Neutrophil (primary cell): ENCODE results near the gene KCNMB4.

Experiments used
- H3K27ac ChIP-seq: fragments of 200-600 bp; sonication (generic); 2 replicates; pipeline ENCODE4 v1.5.1; 2016; ENCODE audit warnings: mild to moderate bottlenecking, moderate library complexity
- H3K27me3 ChIP-seq: fragments of 200-600 bp; sonication (generic); 2 replicates; pipeline ENCODE4 v1.6.0; 2016; ENCODE audit warnings: mild to moderate bottlenecking
- H3K36me3 ChIP-seq: fragments of 200-600 bp; sonication (generic); 2 replicates; pipeline ENCODE4 v1.5.1; 2017
- H3K4me1 ChIP-seq, 2 experiments: fragments of 200-600 bp in 1 of 2; sonication (generic) in 1 of 2; 1 replicate in 1 of 2; 2 replicates in 1 of 2; pipeline versions ENCODE4 v1.5.1 to v1.6.1; 2013 to 2016; ENCODE audit warnings: low read depth in 1 of 2, low read length in 1 of 2, mild to moderate bottlenecking in 1 of 2, moderate library complexity in 1 of 2; ENCODE audit not compliant: control insufficient read depth in 1 of 2, insufficient read depth in 1 of 2
- H3K4me3 ChIP-seq, 2 experiments: fragments of 200-600 bp in 1 of 2; sonication (generic) in 1 of 2; 1 replicate in 1 of 2; 2 replicates in 1 of 2; pipeline ENCODE4 v1.5.1; 2013 to 2016; ENCODE audit warnings: low read depth in 1 of 2, low read length in 1 of 2, mild to moderate bottlenecking in 1 of 2, moderate library complexity in 1 of 2
- H3K9me3 ChIP-seq: fragments of 200-600 bp; sonication (generic); 2 replicates; pipeline ENCODE4 v1.5.1; 2016
- CTCF ChIP-seq: fragments of 200-600 bp; sonication (generic); IDR thresholded peaks from 2 replicates; pipeline ENCODE4 v1.5.1; 2016; ENCODE audit warnings: antibody characterized with exemption

The KCNMB4 gene

GRCh38 chr12:70364695-70365397 is 1.2 kb upstream of the KCNMB4 start:
- Histone ChIP-seq H3K27ac (no peak overlapping the region), H3K4me3 (peak overlapping the region; percentile 73 to 77), H3K27me3 (peaks cover 94% of the 10 kb centered on the region), H3K4me1 (peaks cover 14 to 17% of the 10 kb centered on the region in 2 experiments), H3K9me3 (no peaks in the 10 kb centered on the region), H3K36me3 (no peaks in the 10 kb centered on the region)
- no peak for TF ChIP-seq CTCF

- Histone ChIP-seq H3K4me3 (peak overlapping the region; percentile 73 to 77), H3K9me3 (no peaks in the 10 kb centered on the region), H3K27ac (no peak overlapping the region), H3K36me3 (no peaks in the 10 kb centered on the region), H3K27me3 (peaks cover 97% of the 10 kb centered on the region), H3K4me1 (peaks cover 14 to 17% of the 10 kb centered on the region in 2 experiments)
- TF ChIP-seq CTCF, result no peak
Measured at GRCh38 chr12:70365398-70365647, 767 bp upstream of the KCNMB4 start.

- H3K36me3 ChIP-seq, result no peaks in the 10 kb centered on the region
- peaks cover 14 to 17% of the 10 kb centered on the region in 2 experiments for H3K4me1 ChIP-seq
- no peak for TF ChIP-seq CTCF
- peak overlapping the region; percentile 60 to 73 for H3K4me3 ChIP-seq
- no peaks in the 10 kb centered on the region for H3K9me3 ChIP-seq
- H3K27me3 ChIP-seq, result peaks cover 84% of the 10 kb centered on the region
- H3K27ac ChIP-seq, result no peak overlapping the region
Measured at GRCh38 chr12:70366581-70367257, 629 bp downstream of the KCNMB4 start.

GRCh38 chr12:70367258-70368141 is 1.4 kb downstream of the KCNMB4 start:
- Histone ChIP-seq H3K9me3 (no peaks in the 10 kb centered on the region), H3K4me1 (peaks cover 14 to 17% of the 10 kb centered on the region in 2 experiments), H3K27me3 (peaks cover 76% of the 10 kb centered on the region), H3K36me3 (no peaks in the 10 kb centered on the region), H3K27ac (no peak overlapping the region), H3K4me3 (peak overlapping the region; percentile 60 to 73)
- TF ChIP-seq CTCF, result no peak

GRCh38 chr12:70372881-70373280 is 6.8 kb downstream of the KCNMB4 start:
- H3K27me3 ChIP-seq, result peaks cover 23% of the 10 kb centered on the region
- no peak overlapping the region for H3K4me3 ChIP-seq
- H3K4me1 ChIP-seq, result no peaks in the 10 kb centered on the region
- no peaks in the 10 kb centered on the region for H3K9me3 ChIP-seq
- no peak overlapping the region for H3K27ac ChIP-seq
- TF ChIP-seq CTCF, result no peak
- H3K36me3 ChIP-seq, result no peaks in the 10 kb centered on the region
